SK-N-SH (cell line): ENCODE data around the gene PIEZO2.

ENCODE experiments used
- CTCF ChIP-seq: fragments of 200-600 bp; sonication (generic); IDR thresholded peaks from 2 replicates; pipeline ENCODE4 v1.6.1; 2017; ENCODE audit warnings: antibody characterized with exemption, mild to moderate bottlenecking, moderate library complexity
- EZH2phosphoT487 ChIP-seq: fragments of 200-600 bp; sonication (generic); IDR thresholded peaks from 2 replicates; pipeline ENCODE4 v1.6.1; 2017; ENCODE audit warnings: low read depth, mixed run types, mild to moderate bottlenecking, antibody characterized with exemption, moderate library complexity, borderline replicate concordance
- MAX ChIP-seq: IDR thresholded peaks from 2 replicates; pipeline ENCODE4 v1.4.0; 2012; ENCODE audit warnings: low read depth
- POLR2AphosphoS5 ChIP-seq: IDR thresholded peaks from 2 replicates; pipeline ENCODE4 v1.6.1; 2012; ENCODE audit warnings: low read depth, low read length
- REST ChIP-seq: IDR thresholded peaks from 2 replicates; pipeline ENCODE4 v1.6.1; 2012; ENCODE audit warnings: mild to moderate bottlenecking, low read depth, low read length, moderate library complexity
- YY1 ChIP-seq: IDR thresholded peaks from 2 replicates; pipeline ENCODE4 v1.4.0; 2012; ENCODE audit warnings: low read depth, mild to moderate bottlenecking

- TF ChIP-seq CTCF (no peak), MAX (no peak), POLR2AphosphoS5 (no peak), EZH2phosphoT487 (no peak), REST (no peak), YY1 (no peak)
Measured at GRCh38 chr18:11160313-11160712, 10.9 kb upstream of the PIEZO2 start.
